Eye (tissue), 1 donor: Measurements from ENCODE around the gene HDAC4.
"Not testable (repeated sequence)": the region's sequence is repeated elsewhere in the genome, so short reads cannot be mapped to it uniquely, and the experiment has no call there.

ENCODE experiments used
- DNase-seq: peaks from one replicate; pipeline ENCODE4 v3.0.0-alpha.2; 2015

HDAC4 gene

GRCh38 chr2:239179851-239180371 lies 220.9 kb downstream of the HDAC4 start:
- DNase-seq: no peak

- DNase-seq: no peak
These were observed 221.9 kb downstream of the HDAC4 start for GRCh38 chr2:239178954-239179353.

GRCh38 chr2:239178484-239178883 lies 222.3 kb downstream of the HDAC4 start:
- no peak for DNase-seq

DNA sequence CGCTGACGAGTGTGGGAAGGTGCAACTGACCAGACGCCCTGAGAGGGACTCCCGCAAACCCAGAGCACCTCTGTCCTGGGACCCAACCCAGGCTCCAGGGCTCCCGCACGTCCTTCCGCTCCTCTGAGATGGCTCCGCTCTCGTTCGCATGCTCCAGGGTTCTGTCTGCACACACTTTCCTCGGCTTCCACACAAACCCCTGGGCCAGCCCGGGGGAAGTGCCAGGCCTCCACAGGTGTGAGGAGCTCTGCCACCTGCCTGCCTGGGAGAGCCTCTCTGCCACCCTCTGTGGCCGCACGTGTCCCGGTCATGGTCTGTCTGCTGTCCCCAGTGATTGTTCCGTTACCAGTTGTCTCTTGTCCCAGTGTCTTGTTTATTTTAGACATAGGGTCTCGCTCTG lies 222.9 kb downstream of the HDAC4 start:
- no peak for DNase-seq

DNA sequence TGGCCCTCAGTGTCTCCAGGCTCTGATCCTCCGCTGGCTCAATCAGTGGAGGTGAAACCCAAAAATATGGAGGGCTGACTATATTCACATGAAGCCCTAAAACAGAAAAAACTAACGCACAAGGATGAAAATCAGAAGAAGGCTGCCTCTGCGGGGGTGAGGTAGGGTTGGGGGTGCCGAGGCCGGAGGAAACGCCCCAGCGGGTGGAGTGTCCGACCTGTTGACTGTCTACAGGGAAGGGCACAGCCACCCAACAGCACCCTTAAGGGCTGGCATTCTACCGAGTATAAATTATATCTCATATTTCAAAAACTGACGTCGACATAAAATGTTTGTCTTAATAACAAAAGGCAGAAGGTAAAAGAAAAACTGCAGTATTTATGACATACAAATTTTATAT lies 223.5 kb downstream of the HDAC4 start:
- no peak for DNase-seq

DNA sequence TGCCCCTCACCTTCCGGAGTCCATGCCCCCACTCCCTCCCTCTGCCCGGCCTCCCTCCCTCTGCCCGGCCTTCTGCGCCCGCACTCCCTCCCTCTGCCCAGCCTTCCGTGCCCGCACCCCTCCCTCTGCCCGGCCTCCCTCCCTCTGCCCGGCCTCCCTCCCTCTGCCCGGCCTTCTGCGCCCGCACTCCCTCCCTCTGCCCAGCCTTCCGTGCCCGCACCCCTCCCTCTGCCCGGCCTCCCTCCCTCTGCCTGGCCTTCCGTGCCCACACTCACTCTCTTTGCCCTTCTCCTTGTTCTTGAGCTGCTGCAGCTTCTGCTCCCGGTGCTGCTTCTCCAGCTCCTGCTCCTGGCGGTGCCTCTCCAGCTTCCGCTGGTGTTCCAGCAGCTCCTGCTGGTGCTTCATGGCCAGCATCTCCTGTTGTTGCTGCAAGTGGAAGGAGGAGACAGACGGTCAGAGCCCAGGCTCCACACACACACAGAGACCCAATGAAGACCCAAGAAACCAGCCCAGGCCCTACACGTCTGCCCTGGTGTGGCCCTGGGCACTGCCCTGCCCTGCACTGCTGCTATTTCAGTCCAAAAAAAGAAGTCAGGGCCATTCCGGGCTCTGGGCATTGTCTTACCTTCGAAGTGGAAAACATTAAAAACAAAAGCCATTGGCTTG lies 224.5 kb downstream of the HDAC4 start:
- DNase-seq: not testable (repeated sequence)

DNA sequence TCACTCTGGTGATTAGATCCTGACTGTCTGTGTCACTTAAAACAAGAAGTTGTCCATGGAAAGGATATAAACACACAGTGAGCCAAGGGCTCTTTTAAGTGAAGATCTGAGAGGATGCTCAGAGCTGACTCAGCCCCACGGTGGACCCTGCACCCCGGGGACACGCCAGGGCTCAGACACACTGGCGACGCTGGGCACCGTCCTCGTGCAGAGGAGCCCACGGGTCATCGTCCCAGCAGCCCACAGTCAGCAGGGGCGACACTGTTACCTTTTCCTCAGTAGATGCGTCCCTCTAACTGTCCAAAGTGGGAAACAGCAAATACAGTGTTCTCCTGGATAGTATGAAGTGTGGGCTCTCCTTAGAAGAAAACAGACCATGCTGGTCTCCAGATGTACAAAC lies 225.6 kb downstream of the HDAC4 start:
- DNase-seq: no peak

GRCh38 chr2:239173301-239173700 lies 227.5 kb downstream of the HDAC4 start:
- no peak for DNase-seq

DNA sequence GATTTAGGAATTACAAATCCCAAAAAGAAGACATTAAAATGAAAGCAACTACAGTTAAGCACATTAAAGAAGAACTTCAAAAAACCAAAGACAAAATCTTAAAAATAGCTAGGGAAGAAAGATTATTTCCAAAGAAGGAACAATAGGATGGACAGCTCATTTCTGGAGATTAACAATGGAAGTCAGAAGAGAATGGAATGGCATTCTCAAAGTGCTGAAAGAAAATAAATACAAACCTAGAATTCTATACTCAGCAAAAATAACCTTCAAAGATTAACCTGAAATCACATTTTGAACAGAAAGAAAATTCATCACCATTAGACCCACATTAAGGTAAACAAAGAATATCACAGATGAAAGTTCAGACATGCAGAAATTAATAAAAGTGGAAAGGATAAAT lies 229.2 kb downstream of the HDAC4 start:
- DNase-seq: no peak

DNA sequence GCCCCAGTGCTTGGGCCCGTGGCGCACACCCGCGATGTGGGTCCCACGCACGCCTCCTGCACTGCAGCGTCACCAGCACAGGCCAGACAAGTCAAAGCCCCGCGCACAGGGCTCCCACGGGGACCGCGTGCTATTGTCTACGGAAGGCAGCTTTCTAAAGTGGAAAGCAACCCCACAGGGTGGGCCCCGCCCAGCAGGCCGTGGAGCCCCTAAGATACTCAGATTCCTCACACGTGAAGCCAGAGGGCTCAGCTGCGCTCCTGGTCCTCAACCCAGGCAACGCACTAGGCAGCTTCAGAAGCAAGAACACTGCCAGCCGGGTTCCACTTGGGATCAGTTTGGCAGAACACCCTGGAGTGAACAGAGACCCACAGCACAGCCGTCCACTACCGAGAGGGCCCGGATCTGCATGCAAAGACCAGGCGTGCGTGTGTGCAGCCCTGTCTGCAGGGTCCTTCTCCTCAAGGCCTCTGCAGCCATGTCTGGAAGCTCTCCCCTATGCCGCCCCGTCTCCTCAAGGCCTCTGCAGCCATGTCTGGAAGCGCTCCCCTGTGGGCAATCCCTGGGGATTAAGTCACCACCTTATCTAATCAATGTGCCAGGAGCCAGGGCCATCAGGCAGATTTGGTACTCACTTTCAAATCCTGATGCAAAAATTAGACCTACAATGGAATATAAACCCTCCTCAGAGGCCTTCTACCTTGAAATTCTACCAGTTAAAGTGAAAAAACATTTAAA lies 231.3 kb downstream of the HDAC4 start:
- no peak for DNase-seq

DNA sequence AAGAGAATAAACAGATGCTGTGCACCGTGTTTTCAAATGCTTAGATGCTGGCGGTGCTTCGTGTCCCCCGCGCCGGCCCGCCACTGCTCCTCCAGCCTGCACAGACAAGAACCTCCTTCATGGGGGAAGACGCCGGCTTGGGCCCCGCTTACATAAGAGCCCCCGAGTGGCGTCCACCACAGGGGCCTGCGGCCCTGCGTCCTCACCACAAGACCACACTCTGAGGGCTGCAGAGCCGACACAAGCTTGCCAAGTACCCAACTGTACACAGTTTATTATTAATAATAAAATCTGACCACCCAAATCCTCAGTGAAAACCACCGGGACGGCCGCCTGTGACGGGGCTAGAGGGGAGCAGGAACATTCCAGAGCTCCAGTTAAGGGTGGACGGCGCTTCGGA lies 232.2 kb downstream of the HDAC4 start:
- DNase-seq: no peak

GRCh38 chr2:239167766-239168444 lies 232.9 kb downstream of the HDAC4 start:
- DNase-seq: no peak

GRCh38 chr2:239167011-239167673 lies 233.7 kb downstream of the HDAC4 start:
- no peak for DNase-seq

DNA sequence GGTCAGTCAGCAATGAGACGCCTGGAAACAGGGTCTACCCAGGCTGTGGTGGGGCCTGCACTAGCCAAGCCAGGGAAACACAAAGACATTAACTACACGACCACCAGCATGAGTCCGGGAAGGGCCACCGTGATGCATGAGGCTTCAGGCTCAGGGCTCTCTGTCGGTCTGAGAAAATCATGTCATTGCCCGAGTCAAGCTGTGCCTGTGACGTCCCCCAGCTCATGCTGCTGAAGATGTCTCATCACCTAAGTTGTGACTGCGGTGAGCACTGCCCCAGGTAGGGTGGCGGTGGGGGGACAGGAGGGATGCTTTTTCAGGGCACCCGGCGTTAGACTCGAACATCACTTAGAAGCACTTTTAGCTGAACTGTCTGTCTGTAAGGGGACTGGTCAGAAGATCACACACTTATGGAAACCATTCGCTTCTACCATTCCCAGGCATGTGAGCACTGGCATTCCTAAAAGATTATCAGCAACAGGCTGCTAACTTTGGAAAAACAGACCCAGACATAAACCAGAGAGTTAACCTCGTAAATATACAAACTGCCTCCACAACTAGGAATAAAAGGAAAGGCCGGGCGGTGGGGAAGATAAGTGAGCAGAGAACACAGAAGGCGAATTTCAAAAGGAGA lies 234.5 kb downstream of the HDAC4 start:
- DNase-seq: no peak

- no peak for DNase-seq
These were observed 235.5 kb downstream of the HDAC4 start for GRCh38 chr2:239165206-239165831.

- no peak for DNase-seq
These were observed 236.4 kb downstream of the HDAC4 start for GRCh38 chr2:239164335-239164871.

- no peak for DNase-seq
These were observed 237.0 kb downstream of the HDAC4 start for GRCh38 chr2:239163688-239164334.

DNA sequence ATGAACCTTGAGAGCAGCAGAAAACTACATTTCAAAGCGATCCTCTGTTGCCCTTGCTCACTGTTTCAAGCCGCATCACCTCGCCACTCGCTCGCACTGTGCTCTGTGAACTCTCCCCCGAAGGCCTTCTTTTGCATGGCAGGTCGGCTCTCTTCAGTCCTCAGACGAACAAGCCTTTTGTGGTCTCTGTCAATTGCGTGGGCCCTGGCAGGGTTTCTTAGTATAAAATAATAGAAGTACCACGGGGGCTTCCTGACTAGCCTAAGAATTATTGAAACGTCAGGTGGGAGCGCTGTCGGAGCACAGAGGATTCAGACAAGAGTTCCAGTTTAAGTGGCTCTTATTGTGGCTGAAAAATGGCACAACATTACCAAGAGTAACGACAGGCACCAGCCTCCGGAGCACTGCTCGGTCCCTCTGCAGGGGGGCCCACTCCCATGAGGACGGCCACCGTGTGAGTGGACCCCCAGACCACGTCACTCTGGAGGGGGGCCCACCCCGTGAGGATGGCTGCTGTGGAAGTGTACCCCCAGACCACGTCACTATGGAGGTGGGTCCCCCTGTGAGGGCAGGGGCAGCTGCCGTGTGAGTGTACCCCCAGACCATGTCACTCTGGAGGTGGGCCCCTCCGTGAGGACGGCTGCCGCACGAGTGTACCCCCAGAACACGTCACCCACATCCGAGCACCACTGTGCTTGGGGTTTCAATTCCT lies 237.7 kb downstream of the HDAC4 start:
- no peak for DNase-seq

DNA sequence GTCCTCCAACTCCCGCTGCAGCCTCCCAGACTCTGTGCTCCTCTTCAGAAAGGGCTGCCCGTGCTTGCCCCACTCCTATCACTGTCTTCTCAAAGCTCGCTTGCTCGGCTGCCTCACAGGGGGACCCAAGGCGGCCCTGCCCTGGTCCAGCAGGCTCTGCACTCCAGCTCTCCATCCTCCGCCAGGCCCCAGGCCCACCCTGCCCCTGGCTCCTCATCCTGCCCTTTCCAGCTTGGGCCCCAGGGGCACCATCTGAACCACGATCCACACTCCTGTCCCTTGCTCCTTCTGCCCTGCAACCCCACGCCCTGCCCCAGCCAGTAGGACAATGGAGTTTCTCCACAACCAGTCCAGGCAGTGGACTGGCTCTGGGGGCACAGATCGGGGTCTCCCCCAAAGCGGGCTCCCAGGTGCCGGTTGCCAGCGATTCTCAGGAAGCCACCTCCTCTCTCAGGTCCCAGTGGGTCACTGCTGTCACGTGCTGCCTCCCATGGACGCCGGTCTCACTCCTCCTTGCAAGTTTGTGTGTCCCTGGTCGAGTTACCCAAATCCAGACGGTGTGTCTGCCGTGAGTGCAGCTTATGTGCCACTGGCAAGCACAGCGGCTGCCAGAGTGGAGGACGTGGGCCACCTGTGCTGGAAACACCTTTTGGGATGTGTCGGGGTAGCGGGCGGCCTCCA lies 238.5 kb downstream of the HDAC4 start:
- no peak for DNase-seq

DNA sequence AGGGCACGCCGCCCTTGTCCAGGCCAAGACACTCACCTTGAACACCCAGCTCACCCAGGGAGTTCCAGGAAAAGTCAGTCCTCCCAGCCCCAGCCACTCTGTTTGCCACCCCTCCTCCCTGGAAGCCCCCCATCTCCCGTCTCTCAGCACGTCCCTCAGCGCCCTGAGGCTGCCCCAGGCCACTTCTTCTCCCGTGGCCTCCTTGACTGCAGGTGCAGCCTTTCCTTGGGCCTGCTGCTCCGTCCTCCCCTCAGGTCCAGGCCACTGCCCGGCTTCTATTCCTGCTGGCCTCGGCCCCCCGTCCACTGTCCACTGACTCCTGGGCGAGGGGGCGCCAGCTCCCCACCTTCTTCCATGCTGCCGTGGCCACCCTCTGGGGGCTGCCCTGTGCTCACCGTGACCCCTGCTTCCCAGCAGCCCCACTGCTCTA lies 239.1 kb downstream of the HDAC4 start:
- DNase-seq: no peak
